Right hindlimb (tissue), 1 donor: ENCODE data around the gene METTL25B.

Experiments
- DNase-seq: peaks from one replicate; pipeline ENCODE4 v3.0.0-alpha.2; 2018

Gene METTL25B

DNA sequence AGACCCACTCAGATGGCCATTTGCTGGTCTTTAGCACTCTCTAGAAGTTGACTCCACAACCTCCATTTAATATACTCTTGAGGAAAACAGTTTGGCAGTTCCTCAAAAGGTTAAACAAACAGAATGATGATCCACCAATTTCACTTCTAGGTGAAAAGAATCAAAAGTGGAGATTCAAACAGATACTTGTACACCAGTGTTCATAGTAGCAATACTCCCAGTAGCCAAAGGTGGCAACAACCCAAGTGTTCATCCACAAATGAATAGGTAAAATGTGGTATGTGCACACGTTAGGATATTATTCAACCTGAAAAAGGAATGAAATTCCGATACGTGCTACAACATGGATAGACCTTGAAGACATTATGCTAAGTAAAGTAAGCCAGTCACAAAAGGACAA, 45.3 kb downstream of the METTL25B start:
- no peak for DNase-seq

DNA sequence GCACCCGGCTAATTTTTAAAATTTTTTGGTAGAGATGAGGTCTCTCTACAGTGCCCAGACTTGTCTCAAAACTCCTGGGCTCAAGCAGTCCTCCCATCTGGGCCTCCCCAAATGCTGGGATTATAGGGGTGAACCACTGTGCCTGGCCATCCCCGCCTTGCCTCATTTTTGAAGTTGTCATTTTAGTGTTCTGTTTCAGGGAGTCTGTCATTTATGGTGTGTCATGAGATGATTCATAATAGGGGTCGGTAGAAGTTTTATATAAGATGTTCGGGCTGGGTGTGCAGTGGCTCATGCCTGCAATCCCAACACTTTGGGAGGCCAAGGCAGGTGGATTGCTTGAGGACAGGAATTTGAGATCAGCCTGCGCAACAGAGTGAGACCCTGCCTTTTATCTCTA, 47.5 kb downstream of the METTL25B start:
- DNase-seq, result no peak

DNA sequence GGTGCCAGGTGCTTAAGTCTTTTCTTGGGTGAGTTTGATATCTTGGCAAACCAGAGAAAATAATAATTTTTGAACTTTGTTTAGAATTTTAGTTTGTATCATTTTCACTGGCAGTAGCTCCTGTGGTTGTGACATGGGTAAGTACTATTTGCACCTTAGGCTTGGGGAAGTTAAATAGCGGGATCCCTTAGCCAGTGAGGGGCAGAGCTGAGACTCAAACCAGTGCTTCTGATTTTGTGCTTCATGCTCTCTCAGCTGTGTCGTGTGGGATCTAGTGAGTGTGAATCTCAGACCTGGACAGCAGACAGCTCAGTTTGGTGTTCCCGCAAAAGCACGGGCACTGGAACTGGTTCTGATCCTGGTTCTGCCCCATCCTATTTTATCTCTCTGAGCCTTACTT, 48.7 kb downstream of the METTL25B start:
- no peak for DNase-seq

DNA sequence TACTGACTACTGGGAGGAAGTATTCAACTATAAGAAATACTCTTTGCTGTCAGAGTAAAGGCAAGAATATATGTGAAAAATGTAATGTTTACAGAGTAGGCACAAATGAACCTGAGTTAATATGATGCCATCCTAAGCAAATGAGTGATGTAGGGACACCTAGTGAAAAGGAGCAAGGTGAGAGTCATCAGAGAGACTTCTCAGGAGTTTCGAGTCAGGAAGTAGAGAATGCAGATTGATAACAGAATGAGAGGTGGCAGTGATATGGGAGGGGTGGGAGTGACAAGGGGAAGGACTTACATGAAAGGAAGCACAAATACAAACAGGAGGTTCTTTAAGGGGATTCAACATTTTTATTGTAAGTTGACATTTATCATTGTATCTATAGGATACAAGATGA, 49.3 kb downstream of the METTL25B start:
- DNase-seq, result no peak

DNA sequence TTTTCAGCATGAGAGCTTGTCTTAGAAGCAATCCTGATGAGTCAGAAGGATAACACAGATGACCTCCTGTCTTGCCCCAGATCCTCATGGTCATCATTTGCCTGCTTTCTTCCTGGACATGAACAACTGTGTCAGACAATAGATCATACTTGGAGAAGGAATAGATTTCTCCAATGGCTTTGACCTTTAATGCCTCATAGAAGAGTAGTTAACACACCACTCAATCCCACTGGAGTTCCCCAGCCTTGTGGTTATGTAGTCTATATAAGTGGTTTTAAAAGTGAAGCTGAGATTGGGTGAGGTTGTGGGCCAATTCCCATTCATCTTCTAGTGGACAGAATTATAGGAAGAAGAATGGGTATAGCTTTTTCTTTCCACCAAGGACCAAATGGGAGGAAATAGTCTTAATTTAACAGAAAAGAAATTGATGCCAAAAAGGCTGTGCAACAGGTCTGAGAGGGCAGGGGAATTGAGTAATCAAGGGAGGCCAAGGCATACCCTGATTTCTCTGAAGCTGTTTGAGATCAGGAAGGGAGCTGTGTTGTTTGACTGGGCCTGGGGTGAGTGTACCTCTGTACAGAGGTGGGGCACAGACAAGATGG, 53.4 kb downstream of the METTL25B start:
- no peak for DNase-seq

DNA sequence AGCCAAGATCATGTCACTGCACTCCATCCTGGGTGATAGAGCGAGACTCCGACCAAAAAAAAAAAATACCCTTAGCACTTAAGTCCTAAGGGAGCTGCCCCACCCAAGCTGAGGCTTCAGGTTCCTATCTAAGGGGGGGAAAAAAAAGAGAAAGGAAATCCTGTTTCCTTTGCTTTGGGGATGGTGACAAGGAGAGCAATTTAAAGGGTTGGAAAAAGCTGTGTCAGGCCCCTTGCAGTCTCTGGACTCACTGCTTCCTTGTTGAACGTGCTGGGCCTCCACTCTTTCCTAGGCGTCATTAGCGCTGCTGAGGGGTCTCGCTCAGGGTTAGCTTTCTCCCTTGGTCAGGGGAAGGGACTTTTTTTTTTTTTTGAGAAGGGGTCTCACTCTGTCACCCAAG, 57.2 kb downstream of the METTL25B start:
- no peak for DNase-seq
